Keratinocyte (primary cell): Measurements from ENCODE around the gene KIF26A. TPM values are rescaled to one million over a fixed set of nuclear protein-coding genes. Genes with fewer than 3 reads are reported as not detected.

Experiments used
- DNase-seq: peaks from one replicate; pipeline ENCODE4 v3.0.0-alpha.2; 2011; ENCODE audit warnings: low read depth, missing footprints, low spot score
- FAIRE-seq: peaks from 2 replicates; lab custom pipeline; 2011; peaks lifted over from hg19 to GRCh38; lab: Jason Lieb, UNC
- H2AFZ ChIP-seq: 2 replicates; pipeline ENCODE4 v1.6.0; 2012; ENCODE audit warnings: low read length, control low read depth, inconsistent platforms; ENCODE audit not compliant: control insufficient read depth
- H3K27ac ChIP-seq: 2 replicates; pipeline ENCODE4 v1.5.1; 2011; ENCODE audit warnings: low read length; ENCODE audit not compliant: control insufficient read depth, insufficient read depth
- H3K27me3 ChIP-seq: 3 replicates; pipeline ENCODE4 v1.6.0; 2011; ENCODE audit warnings: low read length; ENCODE audit not compliant: control insufficient read depth, insufficient read depth; ENCODE audit errors: extremely low read depth
- H3K36me3 ChIP-seq, 2 experiments: 2 replicates in 1 of 2; 3 replicates in 1 of 2; pipeline ENCODE4 v1.5.1; 2011; ENCODE audit warnings: low read length in 2 of 2, mild to moderate bottlenecking in 1 of 2; ENCODE audit not compliant: control insufficient read depth in 2 of 2, insufficient read depth in 2 of 2; ENCODE audit errors: extremely low read depth in 1 of 2
- H3K4me1 ChIP-seq: 3 replicates; pipeline ENCODE4 v1.5.1; 2011; ENCODE audit warnings: low read length; ENCODE audit not compliant: control insufficient read depth, insufficient read depth; ENCODE audit errors: extremely low read depth
- H3K4me2 ChIP-seq: 3 replicates; pipeline ENCODE4 v1.6.0; 2011; ENCODE audit warnings: low read depth, low read length; ENCODE audit not compliant: control insufficient read depth, insufficient read depth; ENCODE audit errors: extremely low read depth
- H3K4me3 ChIP-seq, 3 experiments: fragments of 200-600 bp in 1 of 3; sonication (generic) in 1 of 3; 2 replicates in 2 of 3; 3 replicates in 1 of 3; pipeline ENCODE4 v1.5.1; 2011 to 2016; ENCODE audit warnings: low read length in 3 of 3, mild to moderate bottlenecking in 3 of 3, control low read depth in 2 of 3, inconsistent platforms in 1 of 3, low read depth in 1 of 3, mixed read lengths in 1 of 3, mixed run types in 1 of 3, moderate library complexity in 1 of 3; ENCODE audit not compliant: control insufficient read depth in 2 of 3, insufficient read depth in 2 of 3; ENCODE audit errors: extremely low read depth in 1 of 3
- H3K79me2 ChIP-seq: 2 replicates; pipeline ENCODE4 v1.6.0; 2012; ENCODE audit warnings: low read length; ENCODE audit not compliant: control insufficient read depth, insufficient read depth
- H3K9ac ChIP-seq: 3 replicates; pipeline ENCODE4 v1.6.0; 2011; ENCODE audit warnings: low read length; ENCODE audit not compliant: control insufficient read depth, insufficient read depth; ENCODE audit errors: extremely low read depth
- H3K9me1 ChIP-seq: 3 replicates; pipeline ENCODE4 v1.6.0; 2011; ENCODE audit warnings: low read length; ENCODE audit not compliant: control insufficient read depth, insufficient read depth; ENCODE audit errors: extremely low read depth
- H3K9me3 ChIP-seq: 2 replicates; pipeline ENCODE4 v1.5.1; 2012; ENCODE audit warnings: low read depth, low read length; ENCODE audit not compliant: control insufficient read depth
- H4K20me1 ChIP-seq: 3 replicates; pipeline ENCODE4 v1.6.0; 2011; ENCODE audit warnings: low read length; ENCODE audit not compliant: control insufficient read depth, insufficient read depth; ENCODE audit errors: extremely low read depth
- EZH2 ChIP-seq: IDR thresholded peaks from one replicate; pipeline ENCODE4 v1.6.1; 2012; ENCODE audit warnings: inconsistent platforms, mild to moderate bottlenecking, low read length, moderate library complexity
- dilution Hi-C: fragments of 300-500 bp; cut with MboI; formaldehyde crosslinking; loops from one replicate; pipeline ENCODE4 v1.7.0; 2020; ENCODE audit warnings: low sequenced_read_pairs; ENCODE audit not compliant: extremely low pct_ligation_motif_present
- polyA plus RNA-seq, 5 experiments: library from polyadenylated mRNA; depleted of rRNA in 3 of 5; stranded (reverse) in 3 of 5; stranded (forward) in 1 of 5; unstranded in 1 of 5; fragments of >200 nt; gene quantifications; 1 replicate in 1 of 5; 2 replicates in 3 of 5; 3 replicates in 1 of 5; pipeline versions ENCODE4 v1.2.1 to v1.2.3, GENCODE V29; 2011 to 2012; ENCODE audit warnings: missing spikeins in 2 of 5, low read depth in 1 of 5, low replicate concordance in 1 of 5
- TF ChIP-seq, protein P1 (sequence below), 3 experiments: IDR thresholded peaks in 1 of 3; conservative IDR thresholded peaks in 1 of 3; optimal IDR thresholded peaks in 1 of 3; 2 replicates in 2 of 3; 3 replicates in 1 of 3; pipeline versions ENCODE3 to v1.5.1; 2011; ENCODE audit warnings: low read length in 3 of 3, mild to moderate bottlenecking in 3 of 3, moderate library complexity in 2 of 3, control low read depth in 1 of 3, inconsistent platforms in 1 of 3; ENCODE audit not compliant: insufficient read depth in 2 of 3; ENCODE audit errors: extremely low read depth in 1 of 3

The KIF26A gene
- polyA plus RNA-seq, 1 donor (not counting 4 experiments of a cell fraction or from before 2014, with no cell fraction given), result 0.07 TPM

DNA sequence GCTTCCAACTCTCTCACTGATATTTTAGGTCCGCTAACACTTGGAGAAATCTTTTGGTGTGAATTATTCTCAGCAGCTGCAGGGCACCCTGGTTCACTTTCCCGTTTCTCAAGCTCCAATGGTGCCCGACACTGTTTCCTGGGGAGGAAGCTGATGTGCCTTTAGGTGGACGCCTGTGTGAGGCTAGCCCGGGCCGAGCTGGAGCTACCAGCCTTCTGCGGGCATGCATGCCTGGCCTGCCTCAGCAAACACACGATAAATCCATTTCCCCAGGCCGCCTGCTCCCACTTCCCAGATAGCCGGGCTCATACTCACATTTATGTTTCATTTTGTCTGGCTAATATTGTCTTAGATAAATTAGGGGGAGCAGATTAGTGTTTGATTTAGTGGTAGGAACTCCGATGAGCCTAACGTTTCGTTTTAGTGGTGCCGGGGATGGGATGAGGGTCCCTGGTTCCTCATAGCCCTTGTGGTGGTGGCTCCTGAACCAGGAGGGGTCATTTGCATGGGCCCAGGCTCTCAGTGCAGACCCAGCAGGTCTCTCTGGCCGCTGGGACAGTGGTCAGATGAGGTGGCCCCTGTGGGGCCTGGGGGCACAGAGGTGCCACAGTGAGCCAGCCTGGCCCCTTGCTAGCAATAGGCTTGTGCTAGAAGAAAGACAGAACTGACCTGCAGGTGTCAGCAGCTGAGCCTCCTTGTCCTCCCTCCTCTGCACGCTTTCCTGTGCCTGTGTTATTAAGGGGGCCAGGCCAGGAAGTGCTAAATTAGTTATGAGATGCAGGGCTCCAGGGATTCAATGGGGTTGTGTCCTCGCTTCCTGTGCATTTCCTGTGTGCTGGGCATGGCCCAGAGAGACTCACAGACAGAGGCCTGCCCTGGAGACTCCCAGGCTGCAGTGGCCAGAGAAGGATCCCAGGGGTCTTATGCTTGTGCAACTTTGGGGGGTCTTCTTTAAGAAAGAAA is 88.3 kb downstream of the KIF26A start:
- H3K79me2 ChIP-seq, result no peaks in the 10 kb centered on the region
- no peak overlapping the region for H3K9ac ChIP-seq
- no peaks in the 10 kb centered on the region for H3K4me1 ChIP-seq
- H3K9me1 ChIP-seq, result no peaks in the 10 kb centered on the region
- no peaks in the 10 kb centered on the region for H3K27me3 ChIP-seq
- H3K9me3 ChIP-seq, result peaks cover 5% of the 10 kb centered on the region
- H3K36me3 ChIP-seq, result no peaks in the 10 kb centered on the region
- no peak overlapping the region for H3K27ac ChIP-seq
- no peak overlapping the region for H2AFZ ChIP-seq
- H3K4me2 ChIP-seq, result no peak overlapping the region
- H4K20me1 ChIP-seq, result no peaks in the 10 kb centered on the region
- DNase-seq, result no peak
- no peak for FAIRE-seq
- no peak overlapping the region for H3K4me3 ChIP-seq
- TF ChIP-seq, protein P1, sequence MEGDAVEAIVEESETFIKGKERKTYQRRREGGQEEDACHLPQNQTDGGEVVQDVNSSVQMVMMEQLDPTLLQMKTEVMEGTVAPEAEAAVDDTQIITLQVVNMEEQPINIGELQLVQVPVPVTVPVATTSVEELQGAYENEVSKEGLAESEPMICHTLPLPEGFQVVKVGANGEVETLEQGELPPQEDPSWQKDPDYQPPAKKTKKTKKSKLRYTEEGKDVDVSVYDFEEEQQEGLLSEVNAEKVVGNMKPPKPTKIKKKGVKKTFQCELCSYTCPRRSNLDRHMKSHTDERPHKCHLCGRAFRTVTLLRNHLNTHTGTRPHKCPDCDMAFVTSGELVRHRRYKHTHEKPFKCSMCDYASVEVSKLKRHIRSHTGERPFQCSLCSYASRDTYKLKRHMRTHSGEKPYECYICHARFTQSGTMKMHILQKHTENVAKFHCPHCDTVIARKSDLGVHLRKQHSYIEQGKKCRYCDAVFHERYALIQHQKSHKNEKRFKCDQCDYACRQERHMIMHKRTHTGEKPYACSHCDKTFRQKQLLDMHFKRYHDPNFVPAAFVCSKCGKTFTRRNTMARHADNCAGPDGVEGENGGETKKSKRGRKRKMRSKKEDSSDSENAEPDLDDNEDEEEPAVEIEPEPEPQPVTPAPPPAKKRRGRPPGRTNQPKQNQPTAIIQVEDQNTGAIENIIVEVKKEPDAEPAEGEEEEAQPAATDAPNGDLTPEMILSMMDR (optimal IDR thresholded peaks at IDR 0.05 in 1 of 3, IDR thresholded peaks at IDR 0.05 in 1 of 3, conservative IDR thresholded peaks at IDR 0.05 in 1 of 3; ENCODE audit: extremely low read depth in 1 of 3, insufficient read depth in 2 of 3, low read length in 3 of 3), result no peak
- no peak for TF ChIP-seq EZH2
- dilution Hi-C loops, result no loop called here

DNA sequence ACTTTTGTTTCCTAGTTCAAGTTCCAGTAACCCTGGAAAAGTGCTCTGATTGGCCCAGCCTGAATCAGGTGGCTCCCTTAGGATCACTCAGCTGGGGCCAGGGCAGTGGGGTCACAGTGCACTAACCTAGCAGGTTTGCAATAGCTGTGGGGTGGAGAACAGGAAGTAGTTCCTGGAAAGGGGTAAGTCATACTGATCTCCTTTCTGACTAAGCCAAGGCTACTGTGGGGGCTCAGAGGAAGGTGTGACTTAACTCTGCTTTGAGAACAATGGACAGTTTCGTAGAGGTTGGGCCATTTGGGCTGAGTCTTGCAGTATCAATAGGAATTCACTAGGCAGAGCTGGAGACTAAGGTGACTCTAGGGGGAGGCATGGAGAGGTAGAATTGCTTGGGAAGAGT is 89.4 kb downstream of the KIF26A start:
- H3K9me3 ChIP-seq, result peaks cover 10% of the 10 kb centered on the region
- no peaks in the 10 kb centered on the region for H3K4me1 ChIP-seq
- H2AFZ ChIP-seq, result no peak overlapping the region
- no peak for TF ChIP-seq EZH2
- TF ChIP-seq, protein P1 (optimal IDR thresholded peaks at IDR 0.05 in 1 of 3, IDR thresholded peaks at IDR 0.05 in 1 of 3, conservative IDR thresholded peaks at IDR 0.05 in 1 of 3; ENCODE audit: extremely low read depth in 1 of 3, insufficient read depth in 2 of 3, low read length in 3 of 3), result no peak
- dilution Hi-C loops, result no loop called here
- no peaks in the 10 kb centered on the region for H3K36me3 ChIP-seq
- H3K9ac ChIP-seq, result no peak overlapping the region
- H3K27me3 ChIP-seq, result no peaks in the 10 kb centered on the region
- no peaks in the 10 kb centered on the region for H3K79me2 ChIP-seq
- no peaks in the 10 kb centered on the region for H3K9me1 ChIP-seq
- FAIRE-seq (no peak), DNase-seq (no peak)
- no peaks in the 10 kb centered on the region for H4K20me1 ChIP-seq
- H3K27ac ChIP-seq, result no peak overlapping the region
- H3K4me2 ChIP-seq, result no peak overlapping the region
- no peak overlapping the region for H3K4me3 ChIP-seq
